ENCODE results near the gene CLPTM1.
A peak's percentile ranks its signal among the peaks of the same experiment; 100 is the strongest.

The CLPTM1 gene

DNA sequence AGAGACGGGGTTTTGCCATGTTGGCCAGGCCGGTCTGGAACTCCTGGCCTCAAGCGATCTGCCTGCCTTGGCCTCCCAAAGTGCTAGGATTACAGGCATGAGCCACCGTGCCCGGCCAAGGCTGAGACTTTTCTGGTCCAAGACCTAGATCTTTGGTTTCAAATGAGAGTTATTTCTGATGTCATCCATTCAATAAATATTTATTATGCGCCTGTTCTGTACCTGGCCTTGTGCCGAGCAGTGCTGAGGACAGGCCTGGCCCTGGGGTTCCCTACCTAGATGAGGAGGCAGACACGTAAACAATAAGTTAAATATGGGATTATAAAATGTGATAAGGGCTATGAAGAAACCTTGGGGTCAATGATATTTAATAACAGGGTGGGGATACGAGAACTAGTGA is 50.6 kb downstream of the CLPTM1 start:
- DNase-seq (ENCODE audit: low read depth): no peak
- TF ChIP-seq, protein P1, sequence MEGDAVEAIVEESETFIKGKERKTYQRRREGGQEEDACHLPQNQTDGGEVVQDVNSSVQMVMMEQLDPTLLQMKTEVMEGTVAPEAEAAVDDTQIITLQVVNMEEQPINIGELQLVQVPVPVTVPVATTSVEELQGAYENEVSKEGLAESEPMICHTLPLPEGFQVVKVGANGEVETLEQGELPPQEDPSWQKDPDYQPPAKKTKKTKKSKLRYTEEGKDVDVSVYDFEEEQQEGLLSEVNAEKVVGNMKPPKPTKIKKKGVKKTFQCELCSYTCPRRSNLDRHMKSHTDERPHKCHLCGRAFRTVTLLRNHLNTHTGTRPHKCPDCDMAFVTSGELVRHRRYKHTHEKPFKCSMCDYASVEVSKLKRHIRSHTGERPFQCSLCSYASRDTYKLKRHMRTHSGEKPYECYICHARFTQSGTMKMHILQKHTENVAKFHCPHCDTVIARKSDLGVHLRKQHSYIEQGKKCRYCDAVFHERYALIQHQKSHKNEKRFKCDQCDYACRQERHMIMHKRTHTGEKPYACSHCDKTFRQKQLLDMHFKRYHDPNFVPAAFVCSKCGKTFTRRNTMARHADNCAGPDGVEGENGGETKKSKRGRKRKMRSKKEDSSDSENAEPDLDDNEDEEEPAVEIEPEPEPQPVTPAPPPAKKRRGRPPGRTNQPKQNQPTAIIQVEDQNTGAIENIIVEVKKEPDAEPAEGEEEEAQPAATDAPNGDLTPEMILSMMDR (IDR thresholded peaks at IDR 0.05; ENCODE audit: insufficient read depth, low read depth, low read length, missing control alignments): no peak
- no peak overlapping the region for H3K4me3 ChIP-seq (ENCODE audit: low read depth, low read length)

DNA sequence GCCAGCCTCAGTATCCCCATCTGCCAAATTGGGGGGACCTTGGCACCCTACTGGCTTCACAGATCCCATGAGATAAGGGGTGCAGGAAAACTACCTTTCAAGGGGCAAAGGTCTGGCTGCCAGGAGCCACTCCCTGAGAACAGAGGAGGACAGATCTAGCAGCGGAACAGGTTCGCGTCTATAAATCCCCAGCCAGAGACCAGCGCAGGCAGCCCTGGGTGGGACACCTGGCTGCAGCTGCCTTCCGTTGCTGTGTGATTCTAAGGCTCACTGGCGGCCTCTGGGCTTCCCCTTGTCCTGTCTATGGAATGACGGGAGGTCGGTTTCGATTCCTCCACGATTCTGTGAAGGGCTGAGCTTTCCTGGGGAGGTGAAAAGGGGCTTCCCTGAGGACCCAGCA is 53.4 kb downstream of the CLPTM1 start:
- no peak for DNase-seq (ENCODE audit: low read depth)
- TF ChIP-seq, protein P1 (IDR thresholded peaks at IDR 0.05; ENCODE audit: insufficient read depth, low read depth, low read length, missing control alignments): no peak
- H3K4me3 ChIP-seq (ENCODE audit: low read depth, low read length): no peak overlapping the region

DNA sequence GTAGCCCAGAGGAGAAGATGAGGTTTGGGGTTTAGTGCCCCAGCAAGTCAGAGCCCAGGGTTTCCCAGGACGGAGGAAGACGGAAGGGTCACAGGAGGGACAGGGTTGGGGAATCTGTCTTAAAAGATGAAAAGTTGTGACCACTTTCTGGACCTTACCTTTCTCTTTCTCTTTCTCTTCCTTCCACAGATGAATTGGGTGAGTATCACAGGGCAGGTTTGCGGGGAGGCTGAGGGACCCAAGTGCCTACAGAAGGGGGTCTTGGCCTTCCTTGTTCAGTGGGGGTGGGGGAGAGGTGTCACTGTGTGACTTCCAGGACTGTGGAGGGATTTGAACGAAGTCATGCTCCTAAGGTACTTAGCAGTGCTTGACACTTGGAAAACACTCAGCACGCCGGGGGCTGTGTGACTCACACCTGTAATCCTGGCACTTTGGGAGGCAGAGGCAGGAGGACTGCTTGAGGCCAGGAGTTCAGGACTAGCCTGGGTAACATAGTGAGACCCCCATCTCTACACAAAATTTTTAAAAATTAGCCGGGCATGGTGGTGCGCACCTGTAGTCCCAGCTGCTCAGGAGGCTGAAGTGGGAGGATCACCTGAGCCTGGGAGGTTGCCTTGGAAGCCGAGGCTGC is 54.6 kb downstream of the CLPTM1 start:
- DNase-seq (ENCODE audit: low read depth): no peak
- H3K4me3 ChIP-seq (ENCODE audit: low read depth, low read length): no peak overlapping the region

DNA sequence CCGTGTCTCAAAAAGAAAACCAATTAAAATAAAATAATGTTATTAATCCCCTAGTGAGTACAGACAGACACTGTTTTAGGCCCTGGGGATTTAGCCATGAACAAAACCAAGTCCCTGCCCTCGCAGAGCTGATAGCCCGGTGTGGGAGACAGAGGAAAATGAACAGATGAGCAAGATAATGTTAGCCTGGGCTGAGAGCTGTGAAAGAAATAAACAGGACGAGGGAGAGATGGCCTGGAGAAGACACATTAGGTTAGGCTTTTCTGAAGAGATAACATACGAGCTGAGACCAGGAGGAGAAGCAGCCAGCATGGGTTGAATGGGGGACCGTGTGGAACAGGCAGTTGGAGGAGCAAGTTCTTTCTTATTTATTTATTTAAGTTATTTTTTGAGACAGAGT is 55.1 kb downstream of the CLPTM1 start:
- TF ChIP-seq, protein P1 (IDR thresholded peaks at IDR 0.05; ENCODE audit: insufficient read depth, low read depth, low read length, missing control alignments): no peak
- DNase-seq (ENCODE audit: low read depth): no peak
- no peak overlapping the region for H3K4me3 ChIP-seq (ENCODE audit: low read depth, low read length)

More for the DNA sequence above, 54.6 kb downstream of the CLPTM1 start:
- TF ChIP-seq, protein P1 (IDR thresholded peaks at IDR 0.05; ENCODE audit: insufficient read depth, low read depth, low read length, missing control alignments): no peak

DNA sequence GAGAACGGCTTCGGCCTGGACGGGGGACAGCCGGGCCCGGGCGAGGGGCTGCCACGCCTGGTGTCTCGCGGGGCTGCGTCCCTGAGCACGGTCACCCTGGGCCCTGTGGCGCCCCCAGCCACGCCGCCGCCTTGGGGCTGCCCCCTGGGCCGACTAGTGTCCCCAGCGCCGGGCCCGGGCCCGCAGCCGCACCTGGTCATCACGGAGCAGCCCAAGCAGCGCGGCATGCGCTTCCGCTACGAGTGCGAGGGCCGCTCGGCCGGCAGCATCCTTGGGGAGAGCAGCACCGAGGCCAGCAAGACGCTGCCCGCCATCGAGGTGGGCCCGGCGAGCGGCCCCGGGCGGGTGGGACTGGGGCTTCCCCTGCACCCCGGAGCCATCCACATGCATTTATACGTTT is 56.8 kb downstream of the CLPTM1 start:
- no peak overlapping the region for H3K4me3 ChIP-seq (ENCODE audit: low read depth, low read length)
- TF ChIP-seq, protein P1 (IDR thresholded peaks at IDR 0.05; ENCODE audit: insufficient read depth, low read depth, low read length, missing control alignments): no peak
- DNase-seq (ENCODE audit: low read depth): no peak

DNA sequence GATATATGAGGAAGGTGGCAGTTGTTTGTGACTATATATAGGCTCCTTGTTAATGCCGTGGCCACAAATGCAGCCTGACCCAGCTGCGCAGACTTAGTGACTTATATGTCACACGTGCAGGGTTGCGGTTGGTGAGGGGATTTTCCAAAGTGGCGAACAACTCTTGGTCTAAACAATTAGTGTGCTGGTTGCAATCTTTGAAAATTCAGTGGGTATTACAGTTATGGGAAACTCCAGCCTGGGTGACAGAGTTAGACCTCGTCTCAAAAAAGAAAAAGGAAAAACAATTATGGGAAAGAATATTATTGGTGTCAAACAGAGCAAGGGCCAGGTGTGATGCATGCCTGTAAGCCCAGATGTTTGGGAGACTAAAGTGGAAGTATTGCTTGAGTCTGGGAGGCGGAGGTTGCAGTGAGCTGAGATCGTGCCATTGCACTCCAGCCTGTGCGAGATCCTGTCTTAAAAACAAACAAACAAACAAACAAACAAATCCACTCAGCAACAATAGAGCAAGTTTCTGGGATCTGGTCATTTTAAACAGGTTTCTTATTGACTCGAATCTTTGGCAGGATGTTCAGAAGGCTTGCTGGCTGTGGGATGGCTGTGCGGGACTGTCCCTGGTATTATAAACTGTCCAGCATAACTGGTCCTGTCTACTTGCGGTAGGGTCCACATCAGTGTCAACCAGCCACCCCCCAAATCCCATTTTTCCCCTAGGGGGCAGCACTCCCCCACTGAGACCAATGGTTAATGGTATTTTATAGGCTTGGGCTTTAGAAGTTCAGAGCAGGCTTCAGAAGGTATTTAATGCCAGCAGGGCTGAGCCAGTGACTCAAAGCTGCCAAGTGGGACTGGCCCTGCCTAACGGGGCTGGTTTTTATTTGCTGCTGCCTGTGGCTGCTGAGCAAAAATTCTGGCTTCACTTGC is 61.5 kb downstream of the CLPTM1 start:
- peak; percentile 97 for DNase-seq (ENCODE audit: low read depth)
- peak overlapping the region; percentile 36 for H3K4me3 ChIP-seq (ENCODE audit: low read depth, low read length)
- TF ChIP-seq, protein P1 (IDR thresholded peaks at IDR 0.05; ENCODE audit: insufficient read depth, low read depth, low read length, missing control alignments): peak; percentile 66

Data from GM12865 (cell line).